Measurements from ENCODE around the gene HOXC6. TPM values are rescaled to one million over a fixed set of nuclear protein-coding genes. Genes with fewer than 3 reads are reported as not detected.

Gene HOXC6
- total RNA-seq, 2 experiments from 2014 or later: not detected

GRCh38 chr12:53983568-53983949 is 44.7 kb upstream of the HOXC6 start:
- H3K9me3 Mint-ChIP-seq: no peaks in the 10 kb centered on the region
- H3K4me1 Mint-ChIP-seq (ENCODE audit: low read depth): peaks cover 14% of the 10 kb centered on the region
- no peak overlapping the region for H3K27ac ChIP-seq (ENCODE audit: low read depth in 1 of 2, low read length in 2 of 2)
- POLR2A ChIA-PET: no interaction called here
- no peak for DNase-seq
- peaks cover 34% of the 10 kb centered on the region for H3K4me1 ChIP-seq (ENCODE audit: insufficient read depth, low read length)
- CTCF ChIA-PET: no interaction called here
- H3K9me3 ChIP-seq (ENCODE audit: control insufficient read depth in 1 of 2, insufficient read depth in 1 of 2, low read length in 2 of 2): peaks cover 11 to 45% of the 10 kb centered on the region in 2 experiments
- no peak overlapping the region for H3K4me3 ChIP-seq (ENCODE audit: low read length)
- H3K27me3 ChIP-seq (ENCODE audit: control insufficient read depth in 1 of 2, insufficient read depth in 2 of 2, low read length in 2 of 2): peaks cover 90 to 98% of the 10 kb centered on the region in 2 experiments
- no peak for TF ChIP-seq CTCF (IDR thresholded peaks at IDR 0.05)
- H3K4me3 Mint-ChIP-seq: no peak overlapping the region
- ATAC-seq (ENCODE audit: poor library complexity): no peak
- H3K27ac Mint-ChIP-seq: no peak overlapping the region
- H3K27me3 Mint-ChIP-seq: peaks cover 95% of the 10 kb centered on the region
- H3K36me3 ChIP-seq (ENCODE audit: insufficient read depth, low read length): no peaks in the 10 kb centered on the region
- H3K36me3 Mint-ChIP-seq (ENCODE audit: low read depth): no peaks in the 10 kb centered on the region
- intact Hi-C loops (cut with DNase I, micrococcal nuclease): no loop called here

- Mint-ChIP-seq H3K27me3 (peaks cover 95% of the 10 kb centered on the region), H3K27ac (no peak overlapping the region), H3K4me1 (ENCODE audit: low read depth) (peaks cover 17% of the 10 kb centered on the region), H3K36me3 (ENCODE audit: low read depth) (no peaks in the 10 kb centered on the region), H3K9me3 (no peaks in the 10 kb centered on the region), H3K4me3 (no peak overlapping the region)
- POLR2A ChIA-PET: no interaction called here
- CTCF ChIA-PET: interaction anchor here (1.6 to 2.9 kb wide), 3 partner anchors 17 to 223 kb away, joined by 4 to 11 read pairs (median 10); no protein-coding TSS in a partner anchor
- TF ChIP-seq CTCF (IDR thresholded peaks at IDR 0.05): no peak
- Histone ChIP-seq H3K4me1 (ENCODE audit: insufficient read depth, low read length) (peaks cover 38% of the 10 kb centered on the region), H3K36me3 (ENCODE audit: insufficient read depth, low read length) (no peaks in the 10 kb centered on the region), H3K9me3 (ENCODE audit: control insufficient read depth in 1 of 2, insufficient read depth in 1 of 2, low read length in 2 of 2) (peaks cover 11 to 45% of the 10 kb centered on the region in 2 experiments), H3K27me3 (ENCODE audit: control insufficient read depth in 1 of 2, insufficient read depth in 2 of 2, low read length in 2 of 2) (peaks cover 90 to 98% of the 10 kb centered on the region in 2 experiments), H3K4me3 (ENCODE audit: low read length) (no peak overlapping the region), H3K27ac (ENCODE audit: low read depth in 1 of 2, low read length in 2 of 2) (no peak overlapping the region)
- intact Hi-C loops (cut with DNase I, micrococcal nuclease): no loop called here
- no peak for DNase-seq
- no peak for ATAC-seq (ENCODE audit: poor library complexity)
Measured at GRCh38 chr12:53983950-53984572, 44.2 kb upstream of the HOXC6 start.

- H3K4me1 Mint-ChIP-seq (ENCODE audit: low read depth): peaks cover 28% of the 10 kb centered on the region
- intact Hi-C loops (cut with DNase I, micrococcal nuclease): loop anchor here (1.0 to 5.0 kb wide), 3 partner anchors 33 to 216 kb away; partner anchors contain the start of gene HOXC12 (in 1 of the 2)
- no peaks in the 10 kb centered on the region for H3K36me3 ChIP-seq (ENCODE audit: insufficient read depth, low read length)
- ChIA-PET POLR2A (no interaction called here), CTCF (interaction anchor here (0.7 to 2.9 kb wide), 8 partner anchors 13 to 275 kb away, joined by 3 to 11 read pairs (median 4); no protein-coding TSS in a partner anchor)
- no peak within 1 kb of the TSS for H3K27ac ChIP-seq (ENCODE audit: low read depth in 1 of 2, low read length in 2 of 2)
- peak within 1 kb of the TSS; percentile 82 for H3K4me3 Mint-ChIP-seq
- H3K36me3 Mint-ChIP-seq (ENCODE audit: low read depth): no peaks in the 10 kb centered on the region
- peaks cover 95% of the 10 kb centered on the region for H3K27me3 Mint-ChIP-seq
- peak within 1 kb of the TSS; percentile 47 for H3K27ac Mint-ChIP-seq
- DNase-seq (peak in 13 of 14 experiments; percentile 33 to 84 (median 64)), ATAC-seq (ENCODE audit: poor library complexity) (peak; percentile 62)
- peak within 1 kb of the TSS; percentile 4 for H3K4me3 ChIP-seq (ENCODE audit: low read length)
- TF ChIP-seq CTCF (IDR thresholded peaks at IDR 0.05): no peak
- H3K9me3 Mint-ChIP-seq: no peaks in the 10 kb centered on the region
- peaks cover 11 to 45% of the 10 kb centered on the region in 2 experiments for H3K9me3 ChIP-seq (ENCODE audit: control insufficient read depth in 1 of 2, insufficient read depth in 1 of 2, low read length in 2 of 2)
- peaks cover 45% of the 10 kb centered on the region for H3K4me1 ChIP-seq (ENCODE audit: insufficient read depth, low read length)
- peaks cover 89 to 98% of the 10 kb centered on the region in 2 experiments for H3K27me3 ChIP-seq (ENCODE audit: control insufficient read depth in 1 of 2, insufficient read depth in 2 of 2, low read length in 2 of 2)
Measured at GRCh38 chr12:53984901-53985691, 43.1 kb upstream of the HOXC6 start, which contains the start of gene HOXC10. Gene HOXC10, plus strand, starts transcription at chr12:53985146. Its CDS starts 114 bp downstream, at chr12:53985260.

All from CD4-positive, alpha-beta T cell (primary cell).